ENCODE results near the gene CC2D1A.

DNA sequence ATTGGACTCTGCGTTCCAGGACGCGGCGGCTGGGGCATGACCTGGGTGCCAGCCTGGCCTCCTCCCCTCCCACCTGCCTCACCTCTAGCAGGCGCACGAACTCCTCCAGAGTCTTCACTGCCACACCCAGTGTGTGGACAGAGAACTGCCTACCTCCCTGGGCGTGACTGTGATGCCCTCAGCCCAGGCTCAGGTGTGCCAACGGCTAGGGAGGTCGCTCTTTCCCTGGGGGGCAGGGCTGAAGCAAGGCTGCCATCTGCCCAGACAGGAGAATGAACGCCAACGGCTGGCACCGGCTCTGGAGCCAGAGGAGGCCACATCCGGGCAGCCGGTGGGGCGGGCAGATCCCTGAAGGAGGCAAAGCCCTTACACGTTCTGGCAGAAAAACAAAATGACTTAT is 17.7 kb upstream of the CC2D1A start:
- TF ChIP-seq, protein P1, sequence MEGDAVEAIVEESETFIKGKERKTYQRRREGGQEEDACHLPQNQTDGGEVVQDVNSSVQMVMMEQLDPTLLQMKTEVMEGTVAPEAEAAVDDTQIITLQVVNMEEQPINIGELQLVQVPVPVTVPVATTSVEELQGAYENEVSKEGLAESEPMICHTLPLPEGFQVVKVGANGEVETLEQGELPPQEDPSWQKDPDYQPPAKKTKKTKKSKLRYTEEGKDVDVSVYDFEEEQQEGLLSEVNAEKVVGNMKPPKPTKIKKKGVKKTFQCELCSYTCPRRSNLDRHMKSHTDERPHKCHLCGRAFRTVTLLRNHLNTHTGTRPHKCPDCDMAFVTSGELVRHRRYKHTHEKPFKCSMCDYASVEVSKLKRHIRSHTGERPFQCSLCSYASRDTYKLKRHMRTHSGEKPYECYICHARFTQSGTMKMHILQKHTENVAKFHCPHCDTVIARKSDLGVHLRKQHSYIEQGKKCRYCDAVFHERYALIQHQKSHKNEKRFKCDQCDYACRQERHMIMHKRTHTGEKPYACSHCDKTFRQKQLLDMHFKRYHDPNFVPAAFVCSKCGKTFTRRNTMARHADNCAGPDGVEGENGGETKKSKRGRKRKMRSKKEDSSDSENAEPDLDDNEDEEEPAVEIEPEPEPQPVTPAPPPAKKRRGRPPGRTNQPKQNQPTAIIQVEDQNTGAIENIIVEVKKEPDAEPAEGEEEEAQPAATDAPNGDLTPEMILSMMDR (IDR thresholded peaks at IDR 0.05), result no peak
- no peak for TF ChIP-seq POLR2A (IDR thresholded peaks at IDR 0.05)

All from body of pancreas (tissue), 4 donors.